HG02840 (cell line): ENCODE data around the gene CACNG4.
"Not testable (repeated sequence)": the region's sequence is repeated elsewhere in the genome, so short reads cannot be mapped to it uniquely, and the experiment has no call there.

Source experiments
- ATAC-seq: cut with Tn5 transposase; IDR thresholded peaks from one replicate; pipeline ENCODE4 v1.9.1; 2021; ENCODE audit warnings: mild to moderate bottlenecking, moderate library complexity, moderate number of reproducible peaks; ENCODE audit not compliant: unreplicated experiment, low FRiP score

CACNG4 gene

GRCh38 chr17:66960613-66961012 is 3.9 kb upstream of the CACNG4 start:
- ATAC-seq = no peak

GRCh38 chr17:66963521-66963908 is 992 bp upstream of the CACNG4 start:
- ATAC-seq = no peak

- no peak for ATAC-seq
Observed at GRCh38 chr17:66964930-66965800, 658 bp downstream of the CACNG4 start.

- ATAC-seq = no peak
Observed at GRCh38 chr17:66965801-66966262, 1.3 kb downstream of the CACNG4 start.

GRCh38 chr17:66966298-66966697 is 1.8 kb downstream of the CACNG4 start:
- ATAC-seq = no peak

GRCh38 chr17:66966704-66967418 is 2.4 kb downstream of the CACNG4 start:
- no peak for ATAC-seq

GRCh38 chr17:66967837-66968543 is 3.5 kb downstream of the CACNG4 start:
- ATAC-seq = no peak

GRCh38 chr17:66968916-66969315 is 4.4 kb downstream of the CACNG4 start:
- no peak for ATAC-seq

GRCh38 chr17:66970140-66970539 is 5.6 kb downstream of the CACNG4 start:
- no peak for ATAC-seq

- ATAC-seq = no peak
Observed at GRCh38 chr17:66970797-66971196, 6.3 kb downstream of the CACNG4 start.

- ATAC-seq = no peak
Observed at GRCh38 chr17:66971264-66971663, 6.8 kb downstream of the CACNG4 start.

- no peak for ATAC-seq
Observed at GRCh38 chr17:66971730-66972441, 7.4 kb downstream of the CACNG4 start.

- ATAC-seq = not testable (repeated sequence)
Observed at GRCh38 chr17:66972442-66972830, 7.9 kb downstream of the CACNG4 start.

- no peak for ATAC-seq
Observed at GRCh38 chr17:66975188-66975587, 10.7 kb downstream of the CACNG4 start.

GRCh38 chr17:66975614-66976378 is 11.3 kb downstream of the CACNG4 start:
- ATAC-seq = no peak

- ATAC-seq = no peak
Observed at GRCh38 chr17:66976379-66976663, 11.8 kb downstream of the CACNG4 start.

GRCh38 chr17:66976781-66977201 is 12.3 kb downstream of the CACNG4 start:
- ATAC-seq = no peak

- no peak for ATAC-seq
Observed at GRCh38 chr17:66978514-66979061, 14.1 kb downstream of the CACNG4 start.

- no peak for ATAC-seq
Observed at GRCh38 chr17:66980896-66981295, 16.4 kb downstream of the CACNG4 start.
